Esophagus muscularis mucosa (tissue), 3 donors: ENCODE results near the gene CPAMD8.

Experiments used
- CTCF ChIP-seq, 3 experiments: fragments of 200-600 bp in 2 of 3; fragments of 450-650 bp in 1 of 3; sonication (generic) in 2 of 3; IDR thresholded peaks; one replicate each; pipeline ENCODE4 v1.5.1; 2017 to 2019; ENCODE audit warnings: antibody characterized with exemption in 3 of 3, mild to moderate bottlenecking in 2 of 3, moderate library complexity in 1 of 3
- POLR2A ChIP-seq: fragments of 450-650 bp; IDR thresholded peaks from one replicate; pipeline ENCODE4 v1.6.1; 2017; ENCODE audit warnings: antibody characterized with exemption, moderate library complexity, mild to moderate bottlenecking, low read depth
- POLR2AphosphoS5 ChIP-seq, 2 donors: sonication (generic); formaldehyde crosslinking; IDR thresholded peaks; one replicate each; pipeline ENCODE4 v1.6.1; 2017; ENCODE audit warnings: antibody characterized with exemption in 2 of 2

GRCh38 chr19:16892436-16892835 lies 134.2 kb downstream of the CPAMD8 start:
- TF ChIP-seq CTCF (IDR thresholded peaks at IDR 0.05) (no peak), POLR2AphosphoS5 (IDR thresholded peaks at IDR 0.05) (no peak), POLR2A (no peak)
